Endothelial cell of umbilical vein (primary cell): Measurements from ENCODE around the gene FXYD3. TPM values are rescaled to one million over a fixed set of nuclear protein-coding genes. Genes with fewer than 3 reads are reported as not detected.

Source experiments
- BruUV-seq: library from RNA; stranded (reverse); fragments of 400-500 nt; replicated peaks from 2 replicates; lab custom pipeline; 2021; lab: Mats Ljungman, UMichigan
- CTCF ChIA-PET: fragments of 300-600, 350-600 bp; sonication (Branson Sonifier 250); formaldehyde crosslinking; loops from one replicate; lab custom pipeline; 2021; ENCODE audit warnings: antibody characterized with exemption, inconsistent platforms; lab: Charles Lee
- POLR2A ChIA-PET: fragments of 300-600, 350-600 bp; sonication (Branson Sonifier 250); formaldehyde crosslinking; loops from one replicate; lab custom pipeline; 2021; ENCODE audit warnings: antibody characterized with exemption, inconsistent platforms; lab: Charles Lee
- DNase-seq: peaks from one replicate; pipeline ENCODE4 v3.0.0-alpha.2; 2011; ENCODE audit warnings: low read depth, low spot score
- FAIRE-seq: peaks from 2 replicates; lab custom pipeline; 2011; peaks lifted over from hg19 to GRCh38; lab: Jason Lieb, UNC
- H2AFZ ChIP-seq: 2 replicates; pipeline ENCODE4 v1.6.0; 2012; ENCODE audit warnings: low read depth, low read length, control low read depth, inconsistent platforms
- H3K27ac ChIP-seq: 2 replicates; pipeline ENCODE4 v1.5.1; 2011; ENCODE audit warnings: low read depth, mild to moderate bottlenecking, control low read depth, low read length, moderate library complexity; ENCODE audit not compliant: insufficient read depth
- H3K27me3 ChIP-seq, 2 experiments: 2 replicates each; pipeline versions ENCODE4 v1.6.0 to v1.6.1; 2011; ENCODE audit warnings: low read length in 2 of 2, mixed read lengths in 1 of 2; ENCODE audit not compliant: control insufficient read depth in 2 of 2, insufficient read depth in 2 of 2
- H3K36me3 ChIP-seq, 2 experiments: 2 replicates in 1 of 2; 3 replicates in 1 of 2; pipeline ENCODE4 v1.5.1; 2011; ENCODE audit warnings: low read length in 2 of 2, mild to moderate bottlenecking in 1 of 2, moderate library complexity in 1 of 2; ENCODE audit not compliant: control insufficient read depth in 2 of 2, insufficient read depth in 2 of 2; ENCODE audit errors: extremely low read depth in 1 of 2
- H3K4me1 ChIP-seq: 3 replicates; pipeline ENCODE4 v1.5.1; 2011; ENCODE audit warnings: mild to moderate bottlenecking, low read length; ENCODE audit not compliant: control insufficient read depth, insufficient read depth; ENCODE audit errors: extremely low read depth
- H3K4me2 ChIP-seq: 2 replicates; pipeline ENCODE4 v1.6.1; 2011; ENCODE audit warnings: low read length, control low read depth, mixed read lengths; ENCODE audit not compliant: insufficient read depth
- H3K4me3 ChIP-seq, 3 experiments: fragments of 200-600 bp in 1 of 3; sonication (generic), shearing (Covaris generic) in 1 of 3; replicated peaks in 1 of 3; 2 replicates each; pipeline ENCODE4 v1.5.1; 2011 to 2016; ENCODE audit warnings: control low read depth in 3 of 3, low read length in 3 of 3, mild to moderate bottlenecking in 2 of 3, inconsistent platforms in 1 of 3, low read depth in 1 of 3, moderate library complexity in 1 of 3; ENCODE audit not compliant: insufficient read depth in 1 of 3
- H3K79me2 ChIP-seq: 2 replicates; pipeline ENCODE4 v1.6.0; 2012; ENCODE audit warnings: low read length, inconsistent platforms; ENCODE audit not compliant: control insufficient read depth, insufficient read depth
- H3K9ac ChIP-seq: replicated peaks from 2 replicates; pipeline ENCODE3; 2011; ENCODE audit warnings: low read length, control low read depth; ENCODE audit not compliant: insufficient read depth; ENCODE audit errors: extremely low read depth
- H3K9me1 ChIP-seq: replicated peaks from 3 replicates; pipeline ENCODE4 v1.6.0; 2011; ENCODE audit warnings: mild to moderate bottlenecking, low read length; ENCODE audit not compliant: control insufficient read depth, insufficient read depth; ENCODE audit errors: extremely low read depth
- H3K9me3 ChIP-seq: replicated peaks from 2 replicates; pipeline ENCODE4 v1.5.1; 2012; ENCODE audit warnings: low read length, inconsistent platforms; ENCODE audit not compliant: control insufficient read depth, insufficient read depth
- H4K20me1 ChIP-seq: replicated peaks from 2 replicates; pipeline ENCODE3; 2011; ENCODE audit warnings: mild to moderate bottlenecking, low read length; ENCODE audit not compliant: control insufficient read depth, insufficient read depth; ENCODE audit errors: extremely low read depth
- EZH2 ChIP-seq: IDR thresholded peaks from 2 replicates; pipeline ENCODE4 v1.6.1; 2012; ENCODE audit warnings: borderline replicate concordance, low read depth, mild to moderate bottlenecking, moderate library complexity, low read length, inconsistent platforms; ENCODE audit not compliant: severe bottlenecking
- FOS ChIP-seq: IDR thresholded peaks from 2 replicates; pipeline ENCODE4 v1.6.1; 2011; ENCODE audit warnings: mild to moderate bottlenecking, low read length, moderate library complexity, borderline replicate concordance; ENCODE audit not compliant: insufficient read depth
- GATA2 ChIP-seq: IDR thresholded peaks from 2 replicates; pipeline ENCODE4 v1.7.0; 2011; ENCODE audit warnings: low read depth, mild to moderate bottlenecking, moderate library complexity, mixed read lengths, low read length; ENCODE audit not compliant: insufficient read length, insufficient read depth
- JUN ChIP-seq: IDR thresholded peaks from 2 replicates; pipeline ENCODE4 v1.6.1; 2011; ENCODE audit warnings: borderline replicate concordance, low read depth; ENCODE audit not compliant: insufficient read length, insufficient read depth
- MYC ChIP-seq: IDR thresholded peaks from one replicate; pipeline ENCODE4 v1.6.1; 2011; ENCODE audit warnings: mild to moderate bottlenecking, low read depth, low read length
- POLR2A ChIP-seq: IDR thresholded peaks from 2 replicates; pipeline ENCODE4 v1.6.1; 2012; ENCODE audit warnings: low read depth, mild to moderate bottlenecking, control low read depth, low read length
- POLR2AphosphoS5 ChIP-seq: IDR thresholded peaks from 2 replicates; pipeline ENCODE4 v1.6.1; 2012; ENCODE audit warnings: low read depth, mild to moderate bottlenecking, control low read depth, low read length, moderate library complexity; ENCODE audit not compliant: insufficient read depth
- dilution Hi-C: fragments of 300-500 bp; cut with MboI; formaldehyde crosslinking; loops from one replicate; pipeline ENCODE4 v1.15.0; 2019; ENCODE audit warnings: low sequenced_read_pairs; ENCODE audit not compliant: extremely low pct_ligation_motif_present
- intact Hi-C: fragments of 100-400 bp; cut with micrococcal nuclease; formaldehyde crosslinking; loops from one replicate; pipeline ENCODE4 v1.10.0; 2022
- polyA plus RNA-seq, 4 experiments: library from polyadenylated mRNA; depleted of rRNA in 3 of 4; stranded (reverse) in 3 of 4; unstranded in 1 of 4; fragments of >200 nt; gene quantifications; 2 replicates each; pipeline versions ENCODE4 v1.2.1 to v1.2.3, GENCODE V29; 2011 to 2012; ENCODE audit warnings: missing spikeins in 1 of 4
- total RNA-seq: library from RNA; stranded (reverse); gene quantifications from 2 replicates; pipeline ENCODE4 v1.2.3, GENCODE V29; 2021
- TF ChIP-seq, protein P1 (sequence below): IDR thresholded peaks from 2 replicates; pipeline ENCODE4 v1.6.1; 2011; ENCODE audit not compliant: insufficient read depth, insufficient read length
- TF ChIP-seq, protein P2 (sequence below), 2 donors: IDR thresholded peaks; 1 replicate in 1 of 2; 2 replicates in 1 of 2; pipeline ENCODE4 v1.5.1; 2011; ENCODE audit warnings: low read length in 2 of 2, mild to moderate bottlenecking in 2 of 2, moderate library complexity in 2 of 2, control low read depth in 1 of 2, inconsistent platforms in 1 of 2, low read depth in 1 of 2; ENCODE audit not compliant: insufficient read depth in 1 of 2; ENCODE audit errors: extremely low read depth in 1 of 2

FXYD3 gene
- total and polyA plus RNA-seq, 2 donors (not counting 3 experiments of a cell fraction or from before 2014, with no cell fraction given): not detected

DNA sequence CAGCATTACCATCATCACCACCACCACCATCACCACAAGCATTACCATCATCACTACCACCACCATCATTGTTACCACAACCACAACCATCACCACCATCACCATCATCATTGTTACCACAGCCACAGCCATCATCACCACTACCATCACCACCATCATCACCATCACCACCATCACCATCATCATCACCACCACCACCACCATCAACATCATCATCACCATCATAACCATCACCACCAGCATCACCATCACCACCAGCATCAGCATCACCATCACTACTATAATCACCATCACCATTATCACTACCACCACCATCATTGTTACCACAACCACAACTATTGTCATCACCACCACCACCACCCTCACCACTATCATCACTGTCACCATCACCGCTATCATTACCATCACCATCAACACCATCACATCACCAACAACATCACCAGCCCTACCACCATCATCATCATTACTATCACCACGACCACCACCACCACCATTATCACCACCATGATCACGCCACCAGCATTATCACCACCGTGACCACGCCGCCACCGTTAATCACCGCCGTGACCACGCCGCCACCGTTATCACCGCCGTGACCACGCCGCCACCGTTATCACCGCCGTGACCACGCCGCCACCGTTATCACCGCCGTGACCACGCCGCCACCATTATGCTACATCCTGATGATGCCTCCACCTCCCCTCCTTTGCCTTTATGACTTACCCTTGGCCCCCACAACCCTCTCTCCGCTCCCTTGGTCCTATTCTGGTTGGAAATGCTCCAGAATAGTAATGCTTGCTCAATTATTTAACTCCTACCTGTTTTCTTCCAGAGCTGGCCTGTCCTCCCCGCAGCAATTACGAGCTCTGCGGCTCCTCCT, 10.0 kb upstream of the FXYD3 start:
- H3K9me3 ChIP-seq: no peaks in the 10 kb centered on the region
- no peak overlapping the region for H3K4me3 ChIP-seq
- CTCF ChIA-PET: no interaction called here
- H4K20me1 ChIP-seq: no peaks in the 10 kb centered on the region
- no peaks in the 10 kb centered on the region for H3K79me2 ChIP-seq
- no peak overlapping the region for H3K27ac ChIP-seq
- H3K9me1 ChIP-seq: no peaks in the 10 kb centered on the region
- intact Hi-C loops: no loop called here
- H3K36me3 ChIP-seq: no peaks in the 10 kb centered on the region
- no peak overlapping the region for H3K9ac ChIP-seq
- no peaks in the 10 kb centered on the region for H3K27me3 ChIP-seq
- no TSS peak for BruUV-seq
- H2AFZ ChIP-seq: no peak overlapping the region
- DNase-seq (no peak), FAIRE-seq (no peak)
- TF ChIP-seq EZH2 (no peak), POLR2AphosphoS5 (no peak), POLR2A (no peak)
- TF ChIP-seq, protein P1, sequence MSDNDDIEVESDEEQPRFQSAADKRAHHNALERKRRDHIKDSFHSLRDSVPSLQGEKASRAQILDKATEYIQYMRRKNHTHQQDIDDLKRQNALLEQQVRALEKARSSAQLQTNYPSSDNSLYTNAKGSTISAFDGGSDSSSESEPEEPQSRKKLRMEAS: no peak
- dilution Hi-C loops: no loop called here
- POLR2A ChIA-PET: no interaction called here
- H3K4me2 ChIP-seq: no peak overlapping the region
- H3K4me1 ChIP-seq: no peaks in the 10 kb centered on the region

DNA sequence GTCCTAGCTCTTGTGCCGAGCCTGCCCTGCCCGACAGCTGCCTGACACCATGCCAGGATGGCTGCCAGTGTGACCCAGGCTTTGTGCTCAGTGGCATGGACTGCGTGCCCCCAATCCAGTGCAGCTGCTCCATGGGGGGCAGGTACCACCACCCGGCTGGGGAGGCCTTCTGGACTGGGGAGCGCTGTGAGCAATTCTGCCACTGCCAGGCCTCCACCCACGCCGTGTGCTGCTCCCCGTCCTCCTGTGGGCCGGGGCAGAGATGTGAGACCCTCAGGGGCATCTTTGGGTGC, 9.4 kb upstream of the FXYD3 start:
- TF ChIP-seq MYC (no peak), JUN (no peak), FOS (no peak), GATA2 (no peak), POLR2A (no peak), EZH2 (no peak), POLR2AphosphoS5 (no peak)
- TF ChIP-seq, protein P2, sequence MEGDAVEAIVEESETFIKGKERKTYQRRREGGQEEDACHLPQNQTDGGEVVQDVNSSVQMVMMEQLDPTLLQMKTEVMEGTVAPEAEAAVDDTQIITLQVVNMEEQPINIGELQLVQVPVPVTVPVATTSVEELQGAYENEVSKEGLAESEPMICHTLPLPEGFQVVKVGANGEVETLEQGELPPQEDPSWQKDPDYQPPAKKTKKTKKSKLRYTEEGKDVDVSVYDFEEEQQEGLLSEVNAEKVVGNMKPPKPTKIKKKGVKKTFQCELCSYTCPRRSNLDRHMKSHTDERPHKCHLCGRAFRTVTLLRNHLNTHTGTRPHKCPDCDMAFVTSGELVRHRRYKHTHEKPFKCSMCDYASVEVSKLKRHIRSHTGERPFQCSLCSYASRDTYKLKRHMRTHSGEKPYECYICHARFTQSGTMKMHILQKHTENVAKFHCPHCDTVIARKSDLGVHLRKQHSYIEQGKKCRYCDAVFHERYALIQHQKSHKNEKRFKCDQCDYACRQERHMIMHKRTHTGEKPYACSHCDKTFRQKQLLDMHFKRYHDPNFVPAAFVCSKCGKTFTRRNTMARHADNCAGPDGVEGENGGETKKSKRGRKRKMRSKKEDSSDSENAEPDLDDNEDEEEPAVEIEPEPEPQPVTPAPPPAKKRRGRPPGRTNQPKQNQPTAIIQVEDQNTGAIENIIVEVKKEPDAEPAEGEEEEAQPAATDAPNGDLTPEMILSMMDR (IDR thresholded peaks at IDR 0.05; ENCODE audit: extremely low read depth in 1 of 2, insufficient read depth in 1 of 2, low read depth in 1 of 2, low read length in 2 of 2): no peak
- TF ChIP-seq, protein P1: no peak
- ChIA-PET CTCF (no interaction called here), POLR2A (no interaction called here)
- no TSS peak for BruUV-seq
- dilution Hi-C loops (no loop called here), intact Hi-C loops (no loop called here)
- H3K9me3 ChIP-seq: no peaks in the 10 kb centered on the region
- H3K27me3 ChIP-seq: no peaks in the 10 kb centered on the region
- no peaks in the 10 kb centered on the region for H4K20me1 ChIP-seq
- H3K4me3 ChIP-seq: no peak overlapping the region
- no peak overlapping the region for H3K9ac ChIP-seq
- H3K4me2 ChIP-seq: no peak overlapping the region
- no peak overlapping the region for H3K27ac ChIP-seq
- H3K79me2 ChIP-seq: no peaks in the 10 kb centered on the region
- DNase-seq (no peak), FAIRE-seq (no peak)
- H3K36me3 ChIP-seq: no peaks in the 10 kb centered on the region
- H2AFZ ChIP-seq: no peak overlapping the region
- no peaks in the 10 kb centered on the region for H3K4me1 ChIP-seq
- no peaks in the 10 kb centered on the region for H3K9me1 ChIP-seq
